Vagina (tissue), 2 donors: ENCODE data around the gene PKD1.

Experiments
- CTCF ChIP-seq, 3 experiments: fragments of 450-650 bp in 2 of 3; fragments of 200-600 bp in 1 of 3; sonication (generic) in 1 of 3; IDR thresholded peaks; one replicate each; pipeline ENCODE4 v1.5.1; 2017 to 2019; ENCODE audit warnings: antibody characterized with exemption in 3 of 3, mild to moderate bottlenecking in 2 of 3, moderate library complexity in 2 of 3
- POLR2A ChIP-seq, 2 donors: fragments of 450-650 bp; IDR thresholded peaks; one replicate each; pipeline ENCODE4 v1.6.1; 2017; ENCODE audit warnings: antibody characterized with exemption in 2 of 2, mild to moderate bottlenecking in 2 of 2, moderate library complexity in 2 of 2
- POLR2AphosphoS5 ChIP-seq, 2 donors: sonication (generic); formaldehyde crosslinking; IDR thresholded peaks; one replicate each; pipeline ENCODE4 v1.9.0; 2017; ENCODE audit warnings: antibody characterized with exemption in 2 of 2, mild to moderate bottlenecking in 2 of 2, low read depth in 1 of 2; ENCODE audit not compliant: insufficient read depth in 1 of 2

GRCh38 chr16:2061023-2061422 is 74.7 kb downstream of the PKD1 start:
- no peak for TF ChIP-seq CTCF (IDR thresholded peaks at IDR 0.05)
- no peak for TF ChIP-seq POLR2AphosphoS5 (IDR thresholded peaks at IDR 0.05; ENCODE audit: insufficient read depth in 1 of 2, low read depth in 1 of 2)
- TF ChIP-seq POLR2A (IDR thresholded peaks at IDR 0.05): no peak
